GM21723 (cell line): ENCODE measurements around the gene ANXA2.
"Not testable (repeated sequence)": the region's sequence is repeated elsewhere in the genome, so short reads cannot be mapped to it uniquely, and the experiment has no call there.

ENCODE experiments used
- ATAC-seq: cut with Tn5 transposase; IDR thresholded peaks from one replicate; pipeline ENCODE4 v1.9.1; 2021; ENCODE audit warnings: mild to moderate bottlenecking, moderate library complexity; ENCODE audit not compliant: unreplicated experiment

The ANXA2 gene

DNA sequence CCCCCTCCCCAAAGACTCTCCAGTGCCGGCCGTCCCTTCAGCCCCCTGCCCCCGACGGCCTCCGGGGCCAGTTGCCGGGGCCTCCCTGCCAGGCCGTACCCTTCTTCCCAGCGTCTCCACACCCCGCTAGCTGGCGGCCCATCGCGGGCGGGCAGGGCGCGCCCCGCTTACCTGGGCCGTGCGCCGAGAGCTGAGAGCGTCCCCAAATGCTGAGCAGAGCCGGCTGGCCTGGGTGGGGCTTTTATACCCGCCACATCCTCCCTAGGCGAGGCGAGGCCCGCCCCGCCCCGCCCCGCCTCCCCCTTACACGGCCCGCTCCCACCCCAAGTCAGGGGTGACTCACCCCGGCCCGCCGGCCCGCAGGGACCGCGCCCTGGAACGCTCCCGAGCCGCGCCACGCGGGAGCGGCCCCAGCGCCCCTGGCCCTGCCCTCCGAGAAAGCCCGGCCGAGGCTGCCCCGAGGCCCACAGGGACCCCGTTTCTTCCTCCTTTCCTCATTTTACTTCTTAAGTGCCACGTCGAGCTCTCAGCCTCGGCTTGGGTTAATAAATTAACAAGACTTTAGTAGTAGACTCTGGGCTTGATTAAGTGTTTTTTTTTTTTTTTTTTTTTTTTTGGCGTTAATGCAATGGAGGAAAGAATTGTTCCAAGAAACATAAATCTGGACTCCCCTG is at the start of gene ANXA2:
ANXA2 (minus strand) TSS at position 215 of the 674 bp plus-strand sequence. CDS start 11,911 bp downstream, outside the sequence.
- ATAC-seq: peak; percentile 66

DNA sequence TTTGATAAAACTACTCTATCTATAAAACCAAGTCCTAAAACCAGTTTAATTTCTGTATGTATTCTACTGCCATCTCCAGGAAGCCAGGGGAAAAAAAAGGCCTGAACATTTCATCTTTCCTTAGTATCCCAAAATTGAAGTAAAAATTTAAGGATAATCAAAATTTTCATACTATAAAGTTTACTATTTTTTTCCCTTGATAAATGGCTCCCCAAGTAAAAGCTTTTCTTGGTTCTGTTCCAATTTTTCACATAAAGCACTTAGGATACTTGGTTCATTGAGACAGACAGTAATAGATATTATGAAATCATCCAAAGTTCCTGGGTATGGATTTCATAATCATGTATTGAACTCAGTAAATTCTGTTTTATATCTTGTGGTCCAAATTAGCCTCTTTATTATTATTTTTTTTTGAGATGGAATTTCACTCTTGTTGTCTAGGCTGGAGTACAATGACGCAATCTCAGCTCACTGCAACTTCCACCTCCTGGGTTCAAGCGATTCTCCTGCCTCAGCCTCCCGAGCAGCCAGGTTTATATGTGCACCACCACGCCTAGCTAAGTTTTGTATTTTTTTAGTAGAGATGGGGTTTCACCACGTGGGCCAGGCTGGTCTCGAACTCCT is 46.6 kb upstream of the ANXA2 start:
- no peak for ATAC-seq

DNA sequence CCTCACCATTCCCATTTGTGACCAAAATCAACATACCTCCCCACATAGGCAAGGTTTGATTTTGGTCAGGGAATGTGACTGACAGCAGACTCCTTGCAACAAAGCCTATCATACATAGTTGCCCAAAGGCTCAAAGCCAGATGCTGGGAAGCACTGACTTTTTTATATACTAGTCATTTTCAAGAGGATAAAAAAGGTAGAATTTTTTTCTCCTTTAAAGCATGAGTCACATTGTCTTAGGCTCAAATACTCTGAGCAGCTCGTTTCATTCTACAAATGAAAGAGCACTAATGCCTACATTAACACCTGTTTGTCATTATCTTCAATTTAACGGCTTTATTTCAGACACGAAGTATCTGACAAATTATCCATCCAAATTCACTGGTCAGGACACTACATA is 45.0 kb upstream of the ANXA2 start:
- no peak for ATAC-seq

DNA sequence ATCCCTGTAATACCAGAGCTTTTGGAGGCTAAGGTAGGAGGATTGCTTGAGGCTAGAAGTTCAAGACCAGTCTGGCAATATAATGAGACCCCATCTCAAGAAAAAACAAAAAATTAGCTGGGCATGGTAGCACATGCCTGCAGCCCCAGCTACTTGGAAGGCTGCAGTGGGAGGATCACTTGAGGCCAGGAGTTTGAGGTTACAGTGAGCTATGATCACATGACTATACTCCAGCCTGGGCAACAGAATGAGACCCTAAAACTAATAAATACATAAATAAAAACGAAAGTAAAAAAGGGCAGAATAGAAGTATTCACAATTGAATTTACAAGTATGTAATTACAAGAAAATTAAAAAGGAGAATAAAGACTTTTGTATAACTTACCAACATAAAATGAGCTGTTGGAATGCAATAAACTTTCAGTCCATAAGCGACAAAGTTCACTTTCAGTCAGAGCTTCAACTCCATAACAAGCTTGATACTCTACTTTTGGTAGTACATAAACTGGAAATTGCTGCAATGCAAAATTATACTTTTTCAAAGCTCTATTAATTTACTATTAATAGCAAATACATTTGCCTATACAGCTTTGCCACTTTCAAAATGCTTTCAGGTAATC is 44.4 kb upstream of the ANXA2 start:
- ATAC-seq: no peak

DNA sequence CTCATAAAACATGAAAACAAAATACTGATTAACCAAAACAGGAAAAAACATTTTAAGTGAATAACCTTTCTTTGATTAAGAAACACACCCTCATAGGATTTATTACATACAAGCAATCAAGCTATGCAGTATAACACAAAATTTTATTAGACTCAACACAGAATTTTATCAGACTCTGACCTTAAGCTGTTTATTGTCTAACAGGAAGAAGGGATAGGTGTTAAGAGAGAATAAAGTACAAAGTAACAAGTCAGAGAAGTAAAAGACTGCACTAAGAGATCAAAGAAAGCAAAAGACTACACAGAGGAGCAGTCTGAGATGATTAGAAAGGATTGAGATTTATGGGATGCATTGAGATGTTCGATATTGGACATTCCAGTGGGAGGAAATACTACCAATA is 43.5 kb upstream of the ANXA2 start:
- no peak for ATAC-seq

DNA sequence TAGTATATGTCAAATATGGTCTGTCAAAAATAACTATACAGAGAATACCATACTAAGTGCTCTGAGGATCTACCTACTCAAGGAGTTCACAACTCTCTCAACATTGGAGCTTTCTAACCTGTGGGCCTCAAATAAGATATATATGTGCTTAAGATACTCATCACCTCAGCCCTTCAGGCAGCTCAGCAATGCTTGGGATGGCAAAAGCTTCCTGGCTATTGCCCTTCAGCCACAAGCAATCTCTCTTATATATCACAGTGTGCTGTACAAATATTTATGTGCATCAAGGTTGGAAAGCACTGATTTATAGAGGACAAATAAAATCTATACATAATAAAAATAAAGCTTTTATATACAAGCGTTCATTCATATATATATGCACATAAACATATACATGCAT is 40.9 kb upstream of the ANXA2 start:
- ATAC-seq: no peak

DNA sequence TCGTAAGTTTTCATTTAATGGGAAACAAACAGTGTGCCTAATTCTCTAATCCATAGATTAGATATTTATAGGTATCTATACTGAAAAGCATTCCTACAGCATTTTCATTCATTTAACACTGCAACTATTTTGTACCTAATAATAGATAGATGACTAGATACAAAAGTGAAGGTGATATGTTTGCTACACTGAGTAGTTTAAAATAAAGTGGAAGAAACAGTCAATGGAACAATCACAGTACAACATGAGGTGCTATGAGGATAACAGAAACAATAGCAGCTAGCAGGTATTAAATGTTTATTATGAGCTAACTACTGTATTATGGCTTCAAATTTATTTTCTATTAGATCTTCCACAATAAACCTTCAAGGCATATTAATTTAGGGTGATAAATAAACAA is 31.1 kb upstream of the ANXA2 start:
- ATAC-seq: no peak

DNA sequence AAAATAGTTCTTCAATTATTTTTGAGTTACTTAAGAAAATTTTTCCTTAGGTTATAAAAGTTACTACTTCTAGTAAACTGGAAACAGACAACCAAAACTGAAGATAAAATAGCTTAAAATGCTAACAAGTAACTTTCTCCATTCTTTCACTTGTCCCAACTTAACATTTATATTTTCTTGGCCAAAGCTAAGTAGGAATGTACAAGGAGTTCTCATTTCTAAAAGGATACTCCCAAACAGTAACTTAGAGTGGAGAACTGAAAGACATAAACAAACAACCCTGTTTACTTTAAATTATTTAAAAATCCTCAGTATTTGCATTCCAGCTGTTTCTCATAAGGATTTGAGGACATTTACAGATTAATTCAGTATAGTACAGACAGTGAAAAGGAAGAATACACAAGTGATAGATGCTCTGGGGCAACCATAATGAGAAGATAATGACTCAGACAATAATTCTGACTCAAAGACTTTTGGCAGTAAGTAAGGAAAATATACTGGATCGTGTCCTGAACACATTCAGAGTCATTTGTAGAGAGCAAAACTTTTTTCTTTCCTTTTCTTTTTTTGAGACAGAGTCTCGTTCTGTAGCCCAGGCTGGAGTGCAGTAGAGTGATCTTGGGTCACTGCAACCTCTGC is 29.2 kb upstream of the ANXA2 start:
- ATAC-seq: no peak

DNA sequence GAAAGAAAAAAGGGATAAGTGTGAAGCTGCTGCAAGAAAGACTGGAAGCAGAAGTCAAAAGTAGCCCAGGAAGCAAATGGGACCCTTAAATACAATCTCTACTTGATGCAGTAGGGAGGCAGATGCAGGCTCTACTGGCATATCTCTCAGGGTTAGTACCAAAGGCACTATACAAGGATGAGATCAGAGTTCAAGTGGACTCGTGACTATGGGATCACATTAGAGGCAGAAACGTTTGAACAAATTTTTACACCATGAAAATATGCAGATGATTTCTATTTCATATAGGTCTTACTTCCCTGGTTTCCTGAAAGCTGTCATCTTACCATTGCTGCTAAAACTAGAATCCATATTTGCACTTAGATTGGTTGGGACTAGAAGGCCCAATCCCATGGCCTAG is 27.7 kb upstream of the ANXA2 start:
- no peak for ATAC-seq

DNA sequence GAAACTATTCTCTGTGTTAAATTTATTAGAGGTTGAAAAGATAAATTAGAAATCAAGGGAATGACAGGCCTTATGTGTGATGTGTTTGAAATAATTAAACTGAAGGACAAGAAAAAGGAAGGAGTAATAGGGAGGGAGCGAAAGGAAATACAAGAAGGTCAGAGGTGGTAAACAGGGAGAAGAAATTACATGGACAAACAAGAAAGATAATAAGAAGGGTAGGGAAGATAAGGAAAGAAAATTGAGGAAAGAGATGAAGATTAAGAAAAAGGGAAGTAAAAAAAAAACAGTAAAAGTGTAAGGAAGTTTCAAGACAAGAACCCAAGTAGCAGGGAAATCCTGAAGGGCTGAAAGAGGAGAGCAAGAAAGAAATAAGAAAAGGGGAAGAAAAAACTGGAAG is 26.2 kb upstream of the ANXA2 start:
- ATAC-seq: no peak

DNA sequence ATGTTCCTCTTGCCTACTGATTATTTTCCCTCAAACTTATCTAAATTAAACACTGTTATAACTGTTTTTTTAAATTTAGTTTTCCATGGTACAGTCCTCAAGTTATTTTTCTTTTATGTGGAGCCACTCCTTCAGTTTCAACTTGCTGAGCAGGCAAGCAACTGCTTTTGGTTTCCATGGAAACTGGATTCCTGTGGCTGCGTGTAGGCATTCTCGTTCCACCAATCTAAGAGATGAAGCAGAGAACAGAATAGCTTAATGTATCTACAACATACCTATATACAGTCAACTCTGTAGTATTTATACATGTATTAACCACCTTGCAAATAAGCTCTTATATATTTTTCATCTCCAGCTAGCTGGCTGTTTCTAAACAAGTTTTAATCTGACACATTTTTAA is 25.8 kb upstream of the ANXA2 start:
- no peak for ATAC-seq

DNA sequence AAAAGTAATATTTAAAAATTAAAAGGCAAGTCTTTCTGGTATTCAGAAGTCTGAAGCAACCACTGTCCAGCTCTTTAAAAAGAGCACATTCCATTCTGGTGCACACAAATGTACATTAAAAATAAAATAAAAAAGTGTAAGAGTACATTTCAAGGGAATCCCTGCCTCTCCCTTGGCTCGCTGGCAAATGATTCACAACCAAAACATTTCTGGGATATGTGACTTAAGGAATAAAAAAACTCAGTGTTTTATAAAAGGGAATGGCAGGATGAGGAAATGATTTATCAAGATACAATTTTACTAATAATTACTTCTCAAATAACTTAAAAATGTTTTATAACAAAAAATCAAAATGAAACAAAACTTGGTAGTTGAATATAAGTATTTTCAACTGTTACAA is 23.8 kb upstream of the ANXA2 start:
- ATAC-seq: no peak

DNA sequence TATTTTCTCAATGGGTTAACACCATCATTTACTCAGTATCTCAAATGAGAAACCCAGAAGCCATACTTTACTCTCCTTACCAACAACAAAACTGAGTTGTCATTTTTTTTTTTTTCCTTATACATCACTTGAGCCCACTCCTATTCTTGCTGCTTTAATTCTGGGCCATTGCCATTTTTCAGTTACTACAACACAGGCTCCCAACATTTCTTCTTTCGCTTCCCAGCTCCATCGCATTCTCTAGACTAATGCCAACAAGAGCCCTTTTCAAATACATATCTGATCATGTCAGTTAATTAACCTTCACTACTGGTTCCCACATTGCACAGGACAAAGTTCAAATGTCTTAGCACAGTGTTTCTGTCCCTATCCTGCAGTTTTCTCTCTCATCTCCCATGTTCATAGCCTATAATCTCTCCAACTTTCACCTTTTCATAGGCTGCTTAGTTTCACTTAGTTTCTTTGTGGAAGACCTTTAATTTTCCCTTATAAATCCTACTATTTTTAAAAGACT is 22.5 kb upstream of the ANXA2 start:
- ATAC-seq: no peak

DNA sequence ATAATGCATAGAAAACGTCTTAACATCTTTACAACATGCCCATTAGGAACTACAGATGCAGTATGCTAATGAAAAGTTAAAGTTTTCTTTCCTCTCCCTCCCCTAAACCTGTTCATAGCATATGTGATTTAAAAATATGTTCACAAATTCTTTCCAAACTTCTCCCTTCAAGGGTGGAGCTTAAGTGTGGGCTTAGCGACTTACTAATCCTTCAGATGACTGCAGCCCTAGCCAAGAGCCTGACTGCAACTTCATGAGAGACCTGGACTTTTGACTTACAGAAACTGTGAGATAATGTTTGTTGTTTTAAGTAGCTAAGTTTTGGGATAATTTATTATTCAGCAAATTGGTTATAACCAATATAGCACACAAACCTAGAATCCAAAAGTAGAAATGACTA is 22.0 kb upstream of the ANXA2 start:
- ATAC-seq: no peak

DNA sequence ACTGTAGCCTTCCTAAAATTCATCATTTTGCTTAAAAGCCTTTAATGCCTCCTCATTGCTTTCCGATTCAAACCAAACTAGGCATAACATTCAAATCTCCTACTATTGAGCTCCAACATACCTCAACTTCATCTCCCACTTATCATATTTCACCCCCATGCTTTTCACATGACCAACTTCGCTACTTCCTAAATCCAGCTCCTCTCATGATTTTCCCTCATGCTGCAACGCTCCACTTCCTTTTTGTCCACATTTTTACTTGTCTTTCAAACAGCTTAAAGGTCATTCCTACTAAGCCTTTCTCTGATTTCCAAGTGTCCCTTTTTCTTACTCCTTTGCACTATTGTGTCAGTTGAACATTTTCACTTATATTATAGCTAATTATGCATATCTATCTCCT is 20.3 kb upstream of the ANXA2 start:
- no peak for ATAC-seq

DNA sequence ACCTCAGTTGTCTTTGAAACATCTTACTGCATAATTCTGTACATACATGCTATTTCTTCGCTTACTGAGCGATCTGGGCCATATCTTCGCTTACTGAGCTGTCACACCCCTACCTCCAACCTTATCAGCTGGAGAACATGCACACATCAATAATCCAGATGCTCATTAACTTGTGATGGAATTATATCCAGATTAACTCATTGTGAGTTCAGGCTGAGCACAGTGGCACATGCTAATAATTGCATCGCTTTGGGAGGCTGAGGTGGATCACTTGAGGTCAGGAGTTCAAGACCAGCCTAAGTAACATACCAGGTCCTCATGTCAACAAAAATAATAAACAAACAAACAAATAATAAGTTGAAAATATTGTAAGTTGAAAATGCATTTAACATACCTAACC is 19.3 kb upstream of the ANXA2 start:
- no peak for ATAC-seq

DNA sequence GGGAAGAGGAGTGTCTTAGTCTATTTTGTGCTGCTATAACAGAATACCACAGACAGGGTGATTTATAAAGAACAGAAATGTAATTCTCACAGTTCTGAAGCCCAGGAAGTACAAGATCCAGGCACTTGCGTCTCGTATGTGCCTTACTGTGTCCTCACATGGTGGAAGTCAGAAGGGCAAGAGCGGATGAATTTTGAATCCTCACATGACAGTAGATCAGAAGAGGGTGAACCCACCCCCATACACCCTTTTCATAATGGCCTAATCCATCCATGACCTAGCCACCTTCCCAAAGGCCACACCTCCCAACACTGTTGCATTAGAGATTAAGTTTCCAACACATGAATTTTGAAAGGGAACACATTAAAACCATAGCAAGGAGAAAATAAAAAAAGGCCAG is 18.7 kb upstream of the ANXA2 start:
- ATAC-seq: no peak

DNA sequence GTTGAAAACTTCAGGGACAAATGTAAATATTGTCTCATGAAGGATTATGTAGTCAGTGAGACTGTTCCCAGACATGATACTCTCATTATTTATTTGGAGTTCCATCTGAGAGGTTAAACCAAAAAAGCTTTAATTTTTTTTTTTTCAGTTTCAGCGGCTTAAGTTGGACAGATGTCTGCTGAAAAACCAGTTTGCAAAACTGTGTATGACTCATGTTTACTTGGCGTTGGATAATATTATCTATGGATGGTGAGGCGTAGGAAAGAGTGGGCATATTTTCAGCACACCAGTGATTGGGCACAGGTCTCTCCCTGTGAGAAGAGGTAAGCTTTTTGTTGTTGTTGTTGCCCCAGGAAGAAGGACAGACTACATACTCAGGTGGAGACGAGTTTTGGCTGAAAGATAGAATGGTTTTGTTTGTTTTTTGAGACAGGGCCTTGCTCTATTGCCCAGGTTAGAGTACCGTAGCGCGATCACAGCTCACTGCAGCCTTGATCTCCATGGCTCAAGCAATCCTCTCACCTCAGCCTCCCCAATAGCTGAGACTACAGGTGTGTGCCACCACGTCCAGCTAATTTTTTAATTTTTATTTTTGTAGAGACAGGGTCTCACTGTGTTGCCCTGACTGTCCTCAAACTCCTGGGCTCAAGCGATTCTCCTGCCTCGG is 16.4 kb upstream of the ANXA2 start:
- ATAC-seq: no peak

DNA sequence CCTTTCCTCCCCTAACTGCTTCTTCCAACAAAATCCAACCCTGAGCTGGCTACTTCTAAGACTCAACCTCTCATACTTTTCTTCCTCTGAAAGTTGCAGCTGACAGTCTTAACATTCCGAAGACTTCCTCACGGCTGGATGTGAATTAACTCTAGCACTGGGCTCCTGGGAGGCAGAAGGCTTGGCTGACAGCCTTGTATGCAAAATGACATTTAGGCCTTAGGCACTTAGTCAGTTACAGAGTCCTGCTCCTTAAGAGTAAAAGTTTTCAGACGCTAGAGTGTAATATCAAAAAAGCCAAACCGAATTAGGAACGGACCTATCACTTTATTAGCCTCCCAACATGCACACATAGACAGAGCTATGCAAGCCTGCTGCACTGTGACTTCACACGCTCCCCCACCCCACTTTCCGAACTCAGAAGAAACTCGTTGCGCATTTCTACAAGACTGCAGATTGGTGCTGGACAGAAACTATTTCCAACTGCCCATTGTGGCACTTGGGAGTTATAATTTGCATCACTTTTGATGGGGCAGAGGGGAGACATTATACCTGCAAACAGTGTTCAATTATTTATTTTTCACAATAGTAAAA is 15.5 kb upstream of the ANXA2 start:
- ATAC-seq: no peak

DNA sequence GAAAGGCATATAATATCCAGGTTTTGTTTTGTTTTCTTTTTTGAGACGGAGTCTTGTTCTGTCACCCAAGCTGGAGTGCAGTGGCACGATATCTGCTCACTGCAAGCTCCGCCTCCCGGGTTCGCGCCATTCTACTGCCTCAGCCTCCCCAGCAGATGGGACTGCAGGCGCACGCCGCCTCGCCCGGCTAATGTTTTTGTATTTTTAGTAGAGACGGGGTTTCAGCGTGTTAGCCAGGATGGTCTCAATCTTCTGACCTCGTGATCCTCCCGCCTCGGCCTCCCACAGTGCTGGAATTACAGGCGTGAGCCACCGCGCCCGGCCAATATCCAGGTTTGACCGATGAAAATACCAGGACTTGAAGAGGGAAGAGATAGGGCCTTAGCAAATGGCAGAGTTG is 15.0 kb upstream of the ANXA2 start:
- ATAC-seq: not testable (repeated sequence)
